Heart left ventricle (tissue), 16 donors: Measurements from ENCODE around the gene MLXIP. TPM values are rescaled to one million over a fixed set of nuclear protein-coding genes. Genes with fewer than 3 reads are reported as not detected.
A peak's percentile ranks its signal among the peaks of the same experiment; 100 is the strongest.

Experiments used
- ATAC-seq, 4 donors: fragments of 200-7000 bp; cut with Tn5 transposase; one replicate each; pipeline ENCODE4 v1.9.1; 2020 to 2022; ENCODE audit warnings: moderate library complexity in 4 of 4, mild to moderate bottlenecking in 3 of 4, moderate number of reproducible peaks in 1 of 4
- DNase-seq, 5 donors: peaks; one replicate each; pipeline ENCODE4 v3.0.0-alpha.2; 2020
- H3K27ac ChIP-seq, 12 donors: fragments of 200-600 bp; sonication (generic) in 4 of 12; one replicate each; pipeline versions ENCODE4 v1.5.0 to v1.8.0; 2016 to 2022; ENCODE audit warnings: mild to moderate bottlenecking in 2 of 12
- H3K27me3 ChIP-seq, 9 donors: fragments of 200-600 bp; sonication (generic) in 2 of 9; one replicate each; pipeline versions ENCODE4 v1.5.1 to v1.8.0; 2016 to 2022; ENCODE audit warnings: mild to moderate bottlenecking in 3 of 9
- H3K36me3 ChIP-seq, 9 donors: fragments of 200-600 bp; sonication (generic) in 2 of 9; one replicate each; pipeline versions ENCODE4 v1.5.0 to v1.8.0; 2018 to 2022; ENCODE audit warnings: mild to moderate bottlenecking in 2 of 9
- H3K4me1 ChIP-seq, 12 donors: fragments of 200-600 bp; sonication (generic) in 4 of 12; one replicate each; pipeline versions ENCODE4 v1.5.0 to v1.8.0; 2016 to 2022; ENCODE audit warnings: mild to moderate bottlenecking in 3 of 12
- H3K4me3 ChIP-seq, 12 donors: fragments of 200-600 bp; sonication (generic) in 4 of 12; one replicate each; pipeline versions ENCODE4 v1.5.0 to v1.8.0; 2017 to 2022; ENCODE audit warnings: mild to moderate bottlenecking in 9 of 12, moderate library complexity in 4 of 12
- H3K9me3 ChIP-seq, 12 donors: fragments of 200-600 bp; sonication (generic) in 4 of 12; one replicate each; pipeline versions ENCODE4 v1.5.0 to v1.8.0; 2016 to 2022; ENCODE audit warnings: mild to moderate bottlenecking in 1 of 12
- CTCF ChIP-seq, 12 donors: fragments of 200-600 bp; sonication (generic) in 4 of 12; IDR thresholded peaks; one replicate each; pipeline versions ENCODE4 v1.5.0 to v1.8.0; 2018 to 2022; ENCODE audit warnings: antibody characterized with exemption in 12 of 12, mild to moderate bottlenecking in 5 of 12
- POLR2A ChIP-seq, 2 donors: fragments of 450-650 bp; IDR thresholded peaks; one replicate each; pipeline ENCODE4 v1.6.1; 2017; ENCODE audit warnings: antibody characterized with exemption in 2 of 2, mild to moderate bottlenecking in 2 of 2, moderate library complexity in 2 of 2
- WGBS, 4 donors: extraction: QIAGEN DNeasy Blood & Tissue Kit in 2 of 4; methylation state at CpG; one replicate each; pipeline versions ENCODE4 v1.1.5 to v1.1.7; 2013 to 2018; 5-methylcytosine and 5-hydroxymethylcytosine counted together
- intact Hi-C, 10 donors: fragments of 100-400 bp; cut with DNase I; formaldehyde crosslinking; loops; one replicate each; pipeline versions ENCODE4 v1.11.1 to v1.14.2; 2022
- polyA plus RNA-seq, 2 donors: library from polyadenylated mRNA; stranded (reverse); fragments of 200-250 nt; gene quantifications; one replicate each; pipeline ENCODE4 v1.2.3, GENCODE V29; 2013
- total RNA-seq, 9 donors: library from RNA; depleted of rRNA in 2 of 9; stranded (reverse); fragments of >200 nt in 2 of 9; fragmentation: NEBNext Ultra II Directional in 3 of 9; extraction: Animal tissue kit (Norgen Biotek cat#: 25700) in 3 of 9; gene quantifications; one replicate each; pipeline versions ENCODE4 v1.1.0 to v1.2.4, GENCODE V29; 2016 to 2023
- donor health status: ischemic (EF 13 %, LVEDD 7.1; RV severe dilation, severe dysfunction).
- donor health status: healthy with polysubstance abuse.
- donor health status: DM: no; HTN: yes; CAD: no.
- donor health status: DM: no; HTN: no; CAD: no.
- donor health status: ischemic (EF 25% LVEDD 6.9; RV normal size, moderate dysfunction).
- donor health status: ischemic (EF 25% LVEDD 5.7; RV mildly dilated, moderate dysfunction).
- donor health status: healthy.
- donor health status: DM: yes; HTN: yes; CAD: no.
- donor health status: ischemic (EF 35%, LVEDD 5.7; RV mildly dilated, moderate dysfunction).
- donor health status: nonischemic (EF 11% LVEDD 7.7; RV severe dilation, severe dysfunction).
- donor health status: DM: yes; HTN: yes; CAD: no.
- donor health status: PGD.
- donor health status: ischemic (EF 29% LVEDD 5.4; RV normal size, mild dysfunction).
- donor health status: nonischemic (EF 23%, LVEDD 6.1; RV moderate dilation, normal function).

The MLXIP gene
- total and polyA plus RNA-seq, 11 donors, result 14.3 to 39.6 (median 22.7) TPM

DNA sequence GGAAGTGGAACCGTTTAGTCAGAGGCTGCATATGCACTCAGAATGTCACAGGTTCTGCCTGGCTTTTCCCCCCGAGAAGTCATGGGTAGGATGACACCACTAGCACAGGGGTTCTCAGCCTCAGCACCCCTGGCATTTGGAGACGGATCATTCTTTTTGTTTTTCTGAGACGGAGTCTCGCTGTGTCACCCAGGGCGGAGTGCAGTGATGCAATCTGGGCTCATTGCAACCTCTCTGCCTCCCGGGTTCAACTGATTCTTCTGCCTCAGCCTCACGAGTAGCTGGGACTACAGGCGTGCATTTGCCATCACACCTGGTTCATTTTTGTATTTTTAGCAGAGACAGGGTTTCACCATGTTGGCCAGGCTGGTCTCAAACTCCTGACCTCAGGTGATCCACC lies 28.7 kb upstream of the MLXIP start:
- DNase-seq (no peak), ATAC-seq (no peak)
- no peak overlapping the region for H3K4me3 ChIP-seq
- TF ChIP-seq CTCF (IDR thresholded peaks at IDR 0.05) (no peak), POLR2A (IDR thresholded peaks at IDR 0.05) (no peak)
- H3K27me3 ChIP-seq, result no peaks in the 10 kb centered on the region
- intact Hi-C loops, result loop anchor here in 4 of 10 donors (5.0 to 10.0 kb wide), 4 partner anchors 133 to 165 kb away; partner anchors contain the start of gene CFAP251 (in 1 of the 4)
- peak overlapping the region in 3 of 12 donors; percentile 86 to 93 (median 88) for H3K27ac ChIP-seq
- 94 to 95% (median 94%) methylated on average over 9 of the region's 9 CpGs for WGBS, 4 donors
- H3K36me3 ChIP-seq, result peaks cover 0 to 38% (median 4%) of the 10 kb centered on the region in 9 donors
- H3K9me3 ChIP-seq, result no peaks in the 10 kb centered on the region
- H3K4me1 ChIP-seq, result peaks cover 4 to 29% (median 19%) of the 10 kb centered on the region in 12 donors

DNA sequence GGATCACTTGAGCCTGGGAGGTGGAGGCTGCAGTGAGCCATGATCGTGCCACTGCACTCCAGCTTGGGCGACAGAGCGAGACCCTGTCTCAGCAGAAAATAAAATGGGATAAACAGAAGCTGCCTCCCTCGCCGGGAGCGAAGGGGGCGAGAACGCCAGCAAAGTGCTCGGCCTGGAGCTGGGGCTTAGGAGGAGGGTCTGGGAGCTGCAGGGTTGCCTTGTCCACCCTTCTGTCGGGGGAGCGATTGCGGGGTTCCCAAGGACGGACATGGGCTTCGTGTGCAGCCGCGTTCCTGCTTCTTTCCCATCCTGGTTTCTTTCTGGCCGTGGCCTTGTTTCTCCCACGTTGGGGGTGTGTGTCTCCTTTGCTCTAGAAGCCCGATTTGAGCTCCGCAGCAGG lies 27.9 kb upstream of the MLXIP start:
- no peak for TF ChIP-seq CTCF (IDR thresholded peaks at IDR 0.05)
- no peak for TF ChIP-seq POLR2A (IDR thresholded peaks at IDR 0.05)
- intact Hi-C loops, result loop anchor here in 3 of 10 donors (5.0 to 10.0 kb wide), 3 partner anchors 133 to 144 kb away; partner anchors contain the start of gene CFAP251 (in 1 of the 3)
- ATAC-seq (no peak), DNase-seq (no peak)
- Histone ChIP-seq H3K27ac (peak overlapping the region; percentile 62 to 97 (median 84)), H3K9me3 (no peaks in the 10 kb centered on the region), H3K4me1 (peaks cover 4 to 29% (median 19%) of the 10 kb centered on the region in 12 donors), H3K36me3 (peaks cover 0 to 40% (median 7%) of the 10 kb centered on the region in 9 donors), H3K27me3 (no peaks in the 10 kb centered on the region), H3K4me3 (no peak overlapping the region)
- 81 to 85% (median 83%) methylated on average over 20 of the region's 20 CpGs for WGBS, 4 donors

DNA sequence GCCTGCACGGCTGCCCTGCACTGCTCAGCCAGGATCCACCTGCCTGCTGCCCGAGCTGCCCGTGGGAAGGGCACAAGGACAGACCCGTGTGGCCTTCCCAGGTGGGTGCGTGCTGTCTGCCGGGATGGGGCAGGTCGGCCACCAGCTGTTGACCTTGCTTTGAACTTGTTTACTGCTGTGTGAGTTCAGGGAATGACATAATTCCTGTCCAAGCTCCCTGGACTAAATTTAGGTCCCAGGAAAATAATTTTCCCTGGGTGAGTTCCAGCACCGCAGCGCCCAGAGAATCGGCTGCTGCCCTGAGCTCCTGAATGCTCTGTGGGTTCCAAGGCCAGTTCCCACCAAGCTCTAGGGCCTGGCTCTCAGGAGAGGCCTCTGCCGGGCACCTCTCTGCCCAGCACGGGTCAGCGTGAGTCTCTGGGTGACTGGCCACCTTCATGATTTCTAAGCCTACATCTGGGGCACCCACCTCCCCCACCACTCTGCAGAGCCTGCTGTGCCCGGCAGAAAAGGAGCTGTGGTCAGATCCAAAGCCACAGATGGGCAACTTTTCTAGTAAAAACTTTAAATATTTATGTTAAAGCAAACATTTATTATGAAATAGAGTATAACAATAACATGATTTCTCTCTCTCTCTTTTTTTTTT lies 27.2 kb upstream of the MLXIP start:
- ATAC-seq (peak; percentile 77 to 85 (median 80)), DNase-seq (peak in 4 of 5 donors; percentile 68 to 73 (median 72))
- H3K27ac ChIP-seq, result peak overlapping the region; percentile 62 to 97 (median 84)
- intact Hi-C loops, result loop anchor here in 3 of 10 donors (5.0 to 10.0 kb wide), 3 partner anchors 134 to 143 kb away; partner anchors contain the start of gene CFAP251 (in 1 of the 3)
- WGBS, 4 donors, result 4 to 22% (median 11%) methylated on average over 10 to 14 of the region's 14 CpGs
- TF ChIP-seq CTCF (IDR thresholded peaks at IDR 0.05) (peak in 1 of 12 donors; percentile 7), POLR2A (IDR thresholded peaks at IDR 0.05) (no peak)
- no peaks in the 10 kb centered on the region for H3K9me3 ChIP-seq
- no peaks in the 10 kb centered on the region for H3K27me3 ChIP-seq
- H3K4me3 ChIP-seq, result no peak overlapping the region
- peaks cover 4 to 29% (median 19%) of the 10 kb centered on the region in 12 donors for H3K4me1 ChIP-seq
- peaks cover 0 to 40% (median 7%) of the 10 kb centered on the region in 9 donors for H3K36me3 ChIP-seq

DNA sequence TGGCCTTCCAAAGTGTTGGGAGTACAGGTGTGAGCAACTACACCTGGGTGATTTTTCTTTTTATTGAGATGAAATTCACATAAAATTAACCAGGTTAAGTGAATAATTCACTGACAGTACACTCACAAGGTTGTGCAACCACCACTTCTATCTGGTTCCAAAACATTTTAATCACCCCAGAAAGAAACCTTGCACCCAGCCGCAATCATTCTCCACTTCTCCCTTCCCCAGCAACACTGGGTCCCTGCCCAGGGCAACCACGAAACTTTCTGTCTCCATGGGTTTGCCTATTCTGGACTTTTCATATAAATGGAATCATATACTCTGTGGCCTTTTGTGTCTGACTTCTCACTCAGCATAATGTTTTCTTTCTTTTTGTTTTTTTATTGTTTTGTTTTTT lies 26.3 kb upstream of the MLXIP start:
- no peak for ATAC-seq
- H3K36me3 ChIP-seq, result peaks cover 0 to 40% (median 7%) of the 10 kb centered on the region in 9 donors
- no peaks in the 10 kb centered on the region for H3K27me3 ChIP-seq
- peaks cover 4 to 29% (median 19%) of the 10 kb centered on the region in 12 donors for H3K4me1 ChIP-seq
- DNase-seq, result no peak
- WGBS, 4 donors, result 87 to 93% (median 89%) methylated on average over 2 of the region's 2 CpGs
- no peak overlapping the region for H3K4me3 ChIP-seq
- H3K9me3 ChIP-seq, result no peaks in the 10 kb centered on the region
- TF ChIP-seq POLR2A (IDR thresholded peaks at IDR 0.05), result no peak
- intact Hi-C loops, result loop anchor here in 3 of 10 donors (5.0 to 10.0 kb wide), 3 partner anchors 135 to 143 kb away; partner anchors contain the start of gene CFAP251 (in 1 of the 3)
- peak overlapping the region in 10 of 12 donors; percentile 78 to 97 (median 84) for H3K27ac ChIP-seq
